ENCODE data around the gene CATSPERB. TPM values are rescaled to one million over a fixed set of nuclear protein-coding genes. Genes with fewer than 3 reads are reported as not detected.

The CATSPERB gene
- total and polyA plus RNA-seq, 2 donors (not counting 3 experiments of a cell fraction or from before 2014, with no cell fraction given), result not detected

DNA sequence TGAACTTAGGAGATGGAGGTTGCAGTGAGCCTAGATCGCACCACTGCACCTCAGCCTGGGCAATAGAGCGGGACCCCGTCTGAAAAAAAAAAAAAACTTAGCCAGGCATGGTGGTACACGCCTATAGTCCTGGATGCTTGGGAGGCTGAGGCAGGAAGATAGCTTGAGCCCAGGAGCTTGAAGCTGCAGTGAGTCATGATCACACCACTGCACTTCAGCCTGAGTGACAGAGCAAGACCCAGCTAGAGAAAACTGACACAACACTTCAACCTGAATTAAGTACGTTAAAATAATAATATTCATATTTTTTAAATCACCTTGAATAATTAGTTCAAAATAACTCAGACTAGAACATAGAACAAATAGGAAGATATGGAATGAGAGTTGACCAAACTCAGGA, 5.7 kb upstream of the CATSPERB start:
- Histone ChIP-seq H2AFZ (ENCODE audit: low read depth, low read length) (no peak overlapping the region), H3K36me3 (ENCODE audit: control insufficient read depth in 2 of 2, extremely low read depth in 1 of 2, insufficient read depth in 2 of 2, low read length in 2 of 2) (no peaks in the 10 kb centered on the region), H3K9ac (replicated peaks; ENCODE audit: extremely low read depth, insufficient read depth, low read length) (no peak overlapping the region), H3K4me1 (ENCODE audit: control insufficient read depth, extremely low read depth, insufficient read depth, low read length) (no peaks in the 10 kb centered on the region), H3K4me2 (ENCODE audit: insufficient read depth, low read length) (no peak overlapping the region), H4K20me1 (replicated peaks; ENCODE audit: control insufficient read depth, extremely low read depth, insufficient read depth, low read length) (no peaks in the 10 kb centered on the region), H3K9me1 (replicated peaks; ENCODE audit: control insufficient read depth, extremely low read depth, insufficient read depth, low read length) (no peaks in the 10 kb centered on the region), H3K79me2 (ENCODE audit: control insufficient read depth, insufficient read depth, low read length) (no peaks in the 10 kb centered on the region), H3K27ac (ENCODE audit: insufficient read depth, low read depth, low read length) (no peak overlapping the region), H3K9me3 (replicated peaks; ENCODE audit: control insufficient read depth, insufficient read depth, low read length) (no peaks in the 10 kb centered on the region), H3K4me3 (replicated peaks in 1 of 3; ENCODE audit: insufficient read depth in 1 of 3, low read depth in 1 of 3, low read length in 3 of 3) (no peak overlapping the region), H3K27me3 (ENCODE audit: control insufficient read depth in 2 of 2, insufficient read depth in 2 of 2, low read length in 2 of 2) (no peaks in the 10 kb centered on the region)
- POLR2A ChIA-PET, result no interaction called here
- TF ChIP-seq GATA2 (IDR thresholded peaks at IDR 0.05; ENCODE audit: insufficient read depth, insufficient read length, low read depth, low read length) (no peak), EZH2 (IDR thresholded peaks at IDR 0.05; ENCODE audit: borderline replicate concordance, low read depth, low read length, severe bottlenecking) (no peak), POLR2A (IDR thresholded peaks at IDR 0.05; ENCODE audit: low read depth, low read length) (no peak), JUN (IDR thresholded peaks at IDR 0.05; ENCODE audit: borderline replicate concordance, insufficient read depth, insufficient read length, low read depth) (no peak), MYC (IDR thresholded peaks at IDR 0.05; ENCODE audit: low read depth, low read length) (no peak), POLR2AphosphoS5 (IDR thresholded peaks at IDR 0.05; ENCODE audit: insufficient read depth, low read depth, low read length) (no peak), CTCF (IDR thresholded peaks at IDR 0.05; ENCODE audit: extremely low read depth in 1 of 2, insufficient read depth in 1 of 2, low read depth in 1 of 2, low read length in 2 of 2) (no peak), FOS (IDR thresholded peaks at IDR 0.05; ENCODE audit: borderline replicate concordance, insufficient read depth, low read length) (no peak)
- TF ChIP-seq, protein P1, sequence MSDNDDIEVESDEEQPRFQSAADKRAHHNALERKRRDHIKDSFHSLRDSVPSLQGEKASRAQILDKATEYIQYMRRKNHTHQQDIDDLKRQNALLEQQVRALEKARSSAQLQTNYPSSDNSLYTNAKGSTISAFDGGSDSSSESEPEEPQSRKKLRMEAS (IDR thresholded peaks at IDR 0.05; ENCODE audit: insufficient read depth, insufficient read length), result no peak
- dilution Hi-C loops (cut with MboI; ENCODE audit: extremely low pct_ligation_motif_present, low sequenced_read_pairs) (no loop called here), intact Hi-C loops (cut with micrococcal nuclease) (no loop called here)
- FAIRE-seq (no peak), DNase-seq (ENCODE audit: low read depth, low spot score) (no peak)
- CTCF ChIA-PET, result interaction anchor here (0.8 kb wide), 1 partner anchor 259 kb away, joined by 6 read pairs; no protein-coding TSS in a partner anchor
- BruUV-seq (replicated peaks), result no TSS peak

Measured in endothelial cell of umbilical vein (primary cell).